Head of caudate nucleus (tissue), 42 donors: Measurements from ENCODE around the gene TCF25.
A peak's percentile ranks its signal among the peaks of the same experiment; 100 is the strongest.
"Not testable (repeated sequence)": the region's sequence is repeated elsewhere in the genome, so short reads cannot be mapped to it uniquely, and the experiment has no call there.

Experiments used
- DNase-seq, 42 donors: peaks; one replicate each; pipeline versions ENCODE4 v3.0.0 to v3.0.0-alpha.2; 2020 to 2021; ENCODE audit warnings: mixed read lengths in 7 of 42
- intact Hi-C: fragments of 100-400 bp; cut with DNase I; formaldehyde crosslinking; loops from one replicate; pipeline ENCODE4 v1.15.0; 2022

The TCF25 gene

DNA sequence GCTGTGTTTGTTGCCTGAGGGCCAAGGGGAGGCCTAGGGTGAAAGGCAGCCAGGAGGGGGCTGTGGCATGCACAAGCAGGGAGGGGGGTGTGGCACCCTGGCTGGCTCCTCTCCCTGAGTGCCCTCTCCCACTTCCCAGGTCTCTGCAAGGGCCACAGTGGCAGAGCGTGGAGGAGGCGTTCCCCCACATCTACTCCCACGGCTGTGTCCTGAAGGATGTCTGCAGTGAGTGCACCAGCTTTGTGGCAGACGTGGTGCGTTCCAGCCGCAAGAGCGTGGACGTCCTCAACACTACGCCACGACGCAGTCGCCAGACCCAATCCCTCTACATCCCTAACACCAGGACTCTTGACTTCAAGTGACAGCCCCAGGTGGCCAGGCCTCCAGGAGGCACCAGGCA, 3.5 kb upstream of the TCF25 start:
- intact Hi-C loops = loop anchor here (10.0 kb wide), 1 partner anchor 165 kb away; the partner anchor contains the start of gene SPATA2L
- no peak for DNase-seq

DNA sequence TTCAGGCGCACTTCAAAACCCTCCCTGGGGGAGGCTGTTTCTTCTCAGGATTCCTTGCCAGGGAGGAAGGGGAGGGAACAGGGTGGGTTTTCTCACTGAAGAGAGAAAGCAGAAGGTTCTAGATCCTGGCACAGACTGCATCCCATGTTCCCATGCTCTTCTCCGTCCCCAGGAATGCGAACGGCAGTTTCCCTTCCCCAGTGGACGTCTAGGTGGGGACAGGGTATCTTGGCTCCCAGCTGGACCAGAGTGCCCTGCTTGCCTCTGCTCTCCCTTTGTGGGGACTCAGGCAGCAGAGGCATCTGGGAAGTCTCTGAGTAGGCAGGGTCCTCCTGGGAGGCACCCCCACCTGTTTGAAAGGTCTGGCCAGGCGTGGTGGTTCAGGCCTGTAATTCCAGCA, 3.0 kb upstream of the TCF25 start:
- intact Hi-C loops = no loop called here
- no peak for DNase-seq

DNA sequence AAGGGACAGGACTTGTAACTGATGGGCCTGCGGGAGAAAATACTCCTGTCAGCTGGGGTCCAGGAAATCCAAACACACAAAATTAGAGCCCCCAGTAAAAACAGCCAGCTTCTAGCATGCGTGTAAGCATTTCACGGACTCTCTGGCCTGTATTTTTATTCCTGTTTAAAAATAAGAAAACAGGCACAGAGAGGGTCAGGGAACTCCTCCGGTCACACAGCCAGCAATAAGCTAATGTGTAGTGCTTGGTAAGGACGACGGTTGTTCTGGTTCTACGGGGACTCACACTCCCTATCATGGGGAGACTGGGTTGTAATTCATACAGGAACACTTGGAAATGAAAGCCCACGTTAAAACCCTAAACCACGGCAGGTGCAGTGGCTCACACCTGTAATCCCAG, 1.5 kb upstream of the TCF25 start:
- DNase-seq = no peak
- intact Hi-C loops = no loop called here

GRCh38 chr16:89873972-89874689, 739 bp downstream of the TCF25 start:
- DNase-seq = peak; percentile 88 to 99 (median 96)
- intact Hi-C loops = no loop called here

DNA sequence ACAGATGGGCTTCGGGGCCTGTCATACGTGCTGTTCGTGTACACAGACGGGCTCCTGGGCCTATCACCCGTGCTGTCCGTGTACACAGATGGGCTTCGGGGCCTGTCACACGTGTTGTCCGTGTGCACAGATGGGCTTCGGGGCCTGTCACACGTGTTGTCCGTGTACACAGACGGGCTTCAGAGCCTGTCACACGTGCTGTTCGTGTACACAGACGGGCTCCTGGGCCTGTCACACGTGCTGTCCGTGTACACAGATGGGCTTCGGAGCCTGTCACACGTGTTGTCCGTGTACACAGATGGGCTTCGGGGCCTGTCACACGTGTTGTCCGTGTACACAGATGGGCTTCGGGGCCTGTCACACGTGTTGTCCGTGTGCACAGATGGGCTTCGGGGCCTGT, 5.7 kb downstream of the TCF25 start:
- intact Hi-C loops, DNase-seq: not testable (repeated sequence)

DNA sequence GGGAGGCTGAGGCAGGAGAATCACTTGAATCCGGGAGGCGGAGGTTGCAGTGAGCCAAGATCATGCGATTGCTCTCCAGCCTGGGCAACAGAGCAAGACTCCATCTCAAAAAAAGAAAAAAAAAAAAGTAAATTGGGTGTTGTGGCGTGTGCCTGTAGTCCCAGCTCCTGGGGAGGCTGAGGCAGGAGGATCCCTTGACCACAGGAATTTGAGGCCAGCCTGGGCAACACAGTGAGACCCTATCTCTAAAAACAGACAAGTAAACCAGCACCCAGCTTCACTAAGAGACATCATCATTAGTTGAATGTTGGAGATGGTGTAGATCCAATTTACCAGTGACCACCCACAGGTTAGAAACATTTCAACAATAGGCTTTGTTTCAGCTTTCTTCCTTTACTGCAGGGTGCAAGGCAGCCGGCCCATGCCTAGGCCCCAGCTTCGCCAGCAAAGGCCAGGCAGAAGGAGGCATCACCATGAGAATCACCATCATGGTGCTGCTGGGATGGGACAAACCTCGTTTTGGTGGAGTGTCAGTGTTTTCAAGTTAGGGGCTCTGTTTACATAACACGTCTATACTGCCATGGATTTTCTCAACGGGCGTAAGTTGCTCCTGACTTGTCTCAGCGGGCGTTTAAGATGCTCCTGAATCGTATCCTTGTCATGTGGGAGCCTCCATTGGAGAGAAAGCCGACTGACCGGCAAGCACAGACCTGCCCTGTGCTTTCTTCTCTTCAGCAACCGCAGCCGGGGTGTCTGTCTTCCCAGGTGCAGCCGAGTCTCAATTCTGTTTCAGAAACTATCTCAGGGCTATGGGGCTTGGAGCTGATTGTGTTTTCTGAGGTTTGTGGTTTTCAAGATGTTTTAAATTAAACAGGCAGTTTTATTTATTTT, 7.3 kb downstream of the TCF25 start:
- peak in 1 of 42 donors; percentile 3 for DNase-seq
- intact Hi-C loops = no loop called here

DNA sequence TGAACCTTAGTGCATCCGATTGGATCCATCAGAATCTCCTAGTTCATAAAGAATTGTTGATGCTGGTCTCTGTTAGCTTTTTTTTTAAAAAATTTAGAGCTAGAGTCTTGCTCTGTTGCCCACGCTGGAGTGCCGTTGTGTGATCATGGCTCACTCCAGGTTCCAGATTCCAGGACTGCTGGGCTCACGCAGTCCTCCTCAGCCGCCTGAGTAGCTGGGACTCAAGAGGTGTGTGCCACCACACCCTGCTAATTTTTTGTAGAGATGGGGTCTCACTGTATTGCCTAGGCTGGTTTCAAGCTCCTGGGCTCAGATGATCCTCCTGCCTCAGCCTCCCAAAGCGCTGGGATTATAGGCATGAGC, 8.0 kb downstream of the TCF25 start:
- intact Hi-C loops = no loop called here
- DNase-seq = peak in 1 of 42 donors; percentile 1

- intact Hi-C loops = no loop called here
- DNase-seq = peak in 6 of 42 donors; percentile 25 to 57 (median 45)
Measured at GRCh38 chr16:89883346-89884040, 10.1 kb downstream of the TCF25 start.

- intact Hi-C loops = no loop called here
- no peak for DNase-seq
Measured at GRCh38 chr16:89884041-89884421, 10.6 kb downstream of the TCF25 start.

GRCh38 chr16:89887243-89887642, 13.9 kb downstream of the TCF25 start:
- intact Hi-C loops = no loop called here
- DNase-seq = no peak

GRCh38 chr16:89890200-89890599, 16.8 kb downstream of the TCF25 start:
- peak in 1 of 42 donors; percentile 1 for DNase-seq
- intact Hi-C loops = no loop called here

DNA sequence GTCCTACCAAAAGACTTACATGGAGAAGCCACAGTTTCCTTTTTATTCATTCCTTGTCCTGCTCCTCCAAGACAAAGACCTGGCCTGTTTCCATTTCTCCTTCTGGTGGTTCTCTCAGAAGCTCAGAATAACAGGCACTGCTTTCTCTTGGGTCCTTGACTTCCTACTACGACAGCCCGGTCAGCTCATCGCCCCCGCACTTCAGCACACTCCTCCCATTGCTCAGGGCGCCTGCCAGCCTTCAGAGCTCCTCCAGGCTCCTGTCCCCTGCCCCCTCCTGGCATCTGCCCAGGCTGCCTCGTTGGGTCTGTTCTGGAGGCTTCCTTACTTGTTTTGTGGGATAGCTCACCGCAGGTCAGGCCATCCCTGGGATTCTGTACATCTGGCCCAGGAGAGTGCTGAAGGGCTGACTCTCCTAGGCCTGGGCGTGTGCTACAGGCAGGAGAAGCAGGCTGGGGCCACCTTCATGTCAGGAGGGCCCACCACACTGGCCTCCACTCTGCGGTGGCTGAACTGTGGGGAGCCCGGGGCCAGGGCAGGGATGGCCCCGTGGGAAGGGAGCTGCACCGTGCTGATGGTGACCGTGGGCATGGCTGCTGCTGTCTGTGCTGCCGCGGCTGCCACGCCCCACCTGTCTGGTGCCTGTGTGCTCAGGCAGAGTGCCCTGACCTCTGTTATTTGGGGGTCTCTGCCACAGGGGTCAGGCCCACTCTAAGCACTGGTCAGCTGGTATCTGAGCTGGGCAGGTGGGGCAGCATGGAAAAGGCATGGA, 17.7 kb downstream of the TCF25 start:
- intact Hi-C loops = no loop called here
- DNase-seq = no peak

DNA sequence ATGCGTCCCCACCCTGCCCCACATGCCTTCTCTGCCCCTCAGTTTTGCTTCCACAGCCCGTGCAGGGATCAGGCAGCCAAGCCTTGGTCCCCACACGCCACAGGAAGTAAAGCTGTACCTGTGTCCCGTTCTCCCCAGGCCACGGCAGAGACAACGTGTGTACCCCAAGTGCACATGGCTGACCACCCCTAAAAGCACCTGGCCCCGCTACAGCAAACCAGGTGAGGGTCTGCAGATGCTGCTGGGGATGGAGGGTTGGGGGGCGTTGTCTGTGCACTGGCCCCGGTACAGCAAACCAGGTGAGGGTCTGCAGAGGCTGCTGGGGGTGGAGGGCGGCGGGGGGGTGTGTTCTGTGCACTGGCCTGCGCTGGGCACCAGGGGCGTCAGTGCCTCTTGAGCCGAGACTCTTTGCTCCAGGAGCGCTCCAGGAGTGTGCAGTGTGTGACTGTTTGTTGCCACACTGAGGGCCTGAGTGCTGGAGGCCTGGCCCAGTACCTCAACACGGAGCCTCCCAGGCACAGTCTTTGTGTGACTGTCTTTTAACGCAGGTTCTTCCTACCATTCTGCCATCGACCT, 18.8 kb downstream of the TCF25 start:
- intact Hi-C loops = no loop called here

GRCh38 chr16:89892635-89893034, 19.2 kb downstream of the TCF25 start:
- intact Hi-C loops = no loop called here
- no peak for DNase-seq

More for the DNA sequence above, 18.8 kb downstream of the TCF25 start:
- DNase-seq = no peak

DNA sequence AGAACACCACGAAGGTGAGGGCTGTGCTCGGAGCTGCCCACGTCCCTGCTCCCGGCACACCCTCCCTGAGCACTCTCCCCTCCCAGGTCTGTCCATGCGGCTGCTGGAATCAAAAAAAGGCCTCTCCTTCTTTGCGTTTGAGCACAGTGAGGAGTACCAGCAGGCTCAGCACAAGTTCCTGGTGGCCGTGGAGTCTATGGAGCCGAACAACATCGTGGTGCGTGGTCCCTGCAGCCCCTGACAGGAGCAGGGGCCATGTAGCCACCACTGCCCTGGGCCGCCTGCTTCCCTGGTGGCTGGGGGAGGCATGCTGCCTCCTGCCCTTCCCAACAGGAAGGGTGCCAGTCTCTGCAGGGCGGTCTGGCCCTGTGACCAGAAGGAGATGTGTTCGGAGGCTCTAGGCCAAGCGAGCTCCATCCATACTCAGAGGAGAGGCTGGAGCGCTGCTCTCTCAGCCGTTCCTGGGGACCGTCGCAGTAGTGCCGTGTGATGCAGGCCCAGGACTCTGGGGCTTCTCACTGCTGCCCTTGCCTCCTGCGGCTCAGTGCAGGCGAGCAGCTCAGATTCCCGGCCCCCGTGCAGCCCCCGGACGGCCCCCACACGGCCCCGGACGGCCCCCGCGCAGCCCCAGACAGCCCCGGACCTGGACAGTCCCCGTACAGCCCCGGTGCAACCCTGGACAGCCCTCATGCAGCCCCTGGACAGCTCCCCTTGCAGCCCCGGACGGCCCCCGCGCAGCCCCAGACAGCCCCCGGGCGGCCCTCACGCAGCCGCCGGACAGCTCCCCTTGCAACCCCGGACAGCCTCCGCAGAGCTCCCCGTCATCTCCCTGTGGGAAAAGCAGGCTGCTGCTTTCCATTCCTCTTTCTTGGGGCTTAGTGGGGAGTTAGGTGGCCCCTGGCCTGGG, 20.5 kb downstream of the TCF25 start:
- intact Hi-C loops = no loop called here
- no peak for DNase-seq

- intact Hi-C loops = no loop called here
- DNase-seq = no peak
Measured at GRCh38 chr16:89895482-89896250, 22.3 kb downstream of the TCF25 start.

- no peak for DNase-seq
- intact Hi-C loops = no loop called here
Measured at GRCh38 chr16:89897204-89897603, 23.8 kb downstream of the TCF25 start.
